Stimulated activated CD8-positive, alpha-beta memory T cell treated with anti-CD3 and anti-CD28 coated beads, Interleukin-4, amount 100 ng/mL, for 24 hours (primary cell): ENCODE results near the gene FGFR4.
A peak's percentile ranks its signal among the peaks of the same experiment; 100 is the strongest.
"Not testable (repeated sequence)": the region's sequence is repeated elsewhere in the genome, so short reads cannot be mapped to it uniquely, and the experiment has no call there.

Experiments used
- DNase-seq: peaks from one replicate; pipeline ENCODE4 v3.0.0-alpha.2; 2020; ENCODE audit warnings: low read depth

FGFR4 gene

GRCh38 chr5:177086654-177087397 lies at the start of gene FGFR4:
TSS of gene FGFR4 (plus strand) at chr5:177086915. CDS start at chr5:177089603, 2,688 bp downstream.
- peak; percentile 38 for DNase-seq

- no peak for DNase-seq
Observed at GRCh38 chr5:177036921-177037320, 49.8 kb upstream of the FGFR4 start.

GRCh38 chr5:177040814-177041420 lies 45.8 kb upstream of the FGFR4 start:
- DNase-seq: no peak

GRCh38 chr5:177041936-177042335 lies 44.8 kb upstream of the FGFR4 start:
- DNase-seq: no peak

GRCh38 chr5:177043114-177043513 lies 43.6 kb upstream of the FGFR4 start:
- no peak for DNase-seq

- no peak for DNase-seq
Observed at GRCh38 chr5:177043958-177044357, 42.8 kb upstream of the FGFR4 start.

- DNase-seq: no peak
Observed at GRCh38 chr5:177044641-177045040, 42.1 kb upstream of the FGFR4 start.

- DNase-seq: no peak
Observed at GRCh38 chr5:177045631-177046030, 41.1 kb upstream of the FGFR4 start.

- DNase-seq: not testable (repeated sequence)
Observed at GRCh38 chr5:177048531-177048930, 38.2 kb upstream of the FGFR4 start.

- no peak for DNase-seq
Observed at GRCh38 chr5:177049285-177049684, 37.4 kb upstream of the FGFR4 start.

- DNase-seq: no peak
Observed at GRCh38 chr5:177064500-177065277, 22.0 kb upstream of the FGFR4 start.

- DNase-seq: no peak
Observed at GRCh38 chr5:177065491-177065890, 21.2 kb upstream of the FGFR4 start.

- DNase-seq: no peak
Observed at GRCh38 chr5:177066224-177066623, 20.5 kb upstream of the FGFR4 start.

- no peak for DNase-seq
Observed at GRCh38 chr5:177067503-177067902, 19.2 kb upstream of the FGFR4 start.

- no peak for DNase-seq
Observed at GRCh38 chr5:177070536-177071191, 16.1 kb upstream of the FGFR4 start.

GRCh38 chr5:177071666-177072385 lies 14.9 kb upstream of the FGFR4 start:
- peak; percentile 42 for DNase-seq

- DNase-seq: no peak
Observed at GRCh38 chr5:177077335-177077734, 9.4 kb upstream of the FGFR4 start.

- no peak for DNase-seq
Observed at GRCh38 chr5:177079606-177080005, 7.1 kb upstream of the FGFR4 start.

- no peak for DNase-seq
Observed at GRCh38 chr5:177080265-177080664, 6.5 kb upstream of the FGFR4 start.

- DNase-seq: no peak
Observed at GRCh38 chr5:177081859-177082258, 4.9 kb upstream of the FGFR4 start.

GRCh38 chr5:177083357-177083756 lies 3.4 kb upstream of the FGFR4 start:
- DNase-seq: no peak

GRCh38 chr5:177084175-177084574 lies 2.5 kb upstream of the FGFR4 start:
- no peak for DNase-seq
